ENCODE results near the gene PSMA7. TPM values are rescaled to one million over a fixed set of nuclear protein-coding genes. Genes with fewer than 3 reads are reported as not detected.

PSMA7 gene
- total and polyA plus RNA-seq, 4 donors: 109 to 342 (median 196) TPM

DNA sequence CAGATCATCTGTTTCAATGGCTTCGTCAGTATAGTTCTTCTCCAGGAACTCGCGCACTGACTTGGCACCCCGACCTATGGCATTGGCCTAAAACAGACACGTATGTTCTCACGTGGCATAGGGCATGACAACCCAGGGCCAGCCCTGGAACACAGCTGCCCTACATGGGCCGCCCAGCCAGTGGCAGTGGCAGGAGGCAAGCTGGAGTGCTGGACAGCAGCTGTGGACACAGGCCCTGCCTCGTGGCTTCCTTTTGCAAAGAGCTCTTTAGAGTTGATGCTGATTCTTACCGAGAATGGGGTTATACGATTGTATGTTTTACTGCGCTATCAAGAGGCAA, 5.0 kb downstream of the PSMA7 start:
- Histone ChIP-seq H3K4me1 (ENCODE audit: control insufficient read depth in 4 of 4, insufficient read depth in 4 of 4, low read length in 3 of 4) (peaks cover 9 to 42% (median 29%) of the 10 kb centered on the region in 4 donors), H3K9me3 (ENCODE audit: control insufficient read depth in 4 of 4, low read length in 3 of 4) (no peaks in the 10 kb centered on the region), H3K4me3 (ENCODE audit: low read depth in 1 of 3, low read length in 3 of 3) (no peak overlapping the region), H3K27ac (ENCODE audit: low read depth in 1 of 2, low read length in 2 of 2) (no peak overlapping the region), H3K27me3 (ENCODE audit: control insufficient read depth in 4 of 4, insufficient read depth in 4 of 4, low read length in 3 of 4) (no peaks in the 10 kb centered on the region), H3K9ac (ENCODE audit: low read depth in 1 of 2, low read length in 2 of 2) (no peak overlapping the region), H3K36me3 (ENCODE audit: control insufficient read depth in 4 of 4, insufficient read depth in 3 of 4, low read depth in 1 of 4, low read length in 3 of 4) (peaks cover 17 to 55% (median 45%) of the 10 kb centered on the region in 4 donors)
- no peak for DNase-seq (ENCODE audit: low spot score)
- TF ChIP-seq, protein P1, sequence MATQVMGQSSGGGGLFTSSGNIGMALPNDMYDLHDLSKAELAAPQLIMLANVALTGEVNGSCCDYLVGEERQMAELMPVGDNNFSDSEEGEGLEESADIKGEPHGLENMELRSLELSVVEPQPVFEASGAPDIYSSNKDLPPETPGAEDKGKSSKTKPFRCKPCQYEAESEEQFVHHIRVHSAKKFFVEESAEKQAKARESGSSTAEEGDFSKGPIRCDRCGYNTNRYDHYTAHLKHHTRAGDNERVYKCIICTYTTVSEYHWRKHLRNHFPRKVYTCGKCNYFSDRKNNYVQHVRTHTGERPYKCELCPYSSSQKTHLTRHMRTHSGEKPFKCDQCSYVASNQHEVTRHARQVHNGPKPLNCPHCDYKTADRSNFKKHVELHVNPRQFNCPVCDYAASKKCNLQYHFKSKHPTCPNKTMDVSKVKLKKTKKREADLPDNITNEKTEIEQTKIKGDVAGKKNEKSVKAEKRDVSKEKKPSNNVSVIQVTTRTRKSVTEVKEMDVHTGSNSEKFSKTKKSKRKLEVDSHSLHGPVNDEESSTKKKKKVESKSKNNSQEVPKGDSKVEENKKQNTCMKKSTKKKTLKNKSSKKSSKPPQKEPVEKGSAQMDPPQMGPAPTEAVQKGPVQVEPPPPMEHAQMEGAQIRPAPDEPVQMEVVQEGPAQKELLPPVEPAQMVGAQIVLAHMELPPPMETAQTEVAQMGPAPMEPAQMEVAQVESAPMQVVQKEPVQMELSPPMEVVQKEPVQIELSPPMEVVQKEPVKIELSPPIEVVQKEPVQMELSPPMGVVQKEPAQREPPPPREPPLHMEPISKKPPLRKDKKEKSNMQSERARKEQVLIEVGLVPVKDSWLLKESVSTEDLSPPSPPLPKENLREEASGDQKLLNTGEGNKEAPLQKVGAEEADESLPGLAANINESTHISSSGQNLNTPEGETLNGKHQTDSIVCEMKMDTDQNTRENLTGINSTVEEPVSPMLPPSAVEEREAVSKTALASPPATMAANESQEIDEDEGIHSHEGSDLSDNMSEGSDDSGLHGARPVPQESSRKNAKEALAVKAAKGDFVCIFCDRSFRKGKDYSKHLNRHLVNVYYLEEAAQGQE (IDR thresholded peaks at IDR 0.05): peak; percentile 47
- TF ChIP-seq EGR1 (IDR thresholded peaks at IDR 0.05; ENCODE audit: low read depth in 2 of 2): no peak
- 90% methylated on average over 11 of the region's 11 CpGs for WGBS

DNA sequence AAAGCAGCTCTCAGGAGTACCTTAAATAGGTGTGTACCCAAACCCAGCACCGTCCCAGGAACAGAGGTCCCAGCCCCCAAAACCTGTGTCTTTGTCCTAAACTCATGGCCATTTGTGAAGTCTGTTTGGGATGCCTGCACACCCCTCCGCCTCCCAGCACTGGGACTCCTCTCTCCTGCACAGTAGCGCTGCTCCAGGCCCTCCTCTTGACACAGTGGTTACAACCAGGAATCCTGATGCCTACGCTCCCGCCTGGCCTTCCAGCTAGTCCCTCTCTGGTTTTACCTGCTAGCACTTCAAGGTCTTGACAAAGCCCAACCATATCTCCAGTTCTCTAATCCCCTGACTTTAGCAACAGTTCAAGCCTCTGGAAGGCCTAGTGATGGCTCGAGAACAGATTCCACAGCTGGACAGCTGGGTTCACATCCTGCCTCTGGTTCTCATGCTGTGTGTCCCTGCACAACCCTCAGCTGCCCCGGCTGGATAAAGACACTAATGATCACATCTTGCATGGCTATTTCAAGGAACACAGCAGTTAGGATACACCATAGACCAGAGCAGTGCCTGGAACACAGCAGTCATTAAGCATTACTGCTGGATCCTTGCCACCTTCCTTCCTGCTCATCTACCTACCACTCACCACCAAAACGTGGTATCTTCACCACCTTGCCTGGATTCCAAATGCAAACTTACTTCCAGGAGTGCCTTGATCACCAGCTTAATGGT, 5.6 kb downstream of the PSMA7 start:
- no peaks in the 10 kb centered on the region for H3K27me3 ChIP-seq (ENCODE audit: control insufficient read depth in 4 of 4, insufficient read depth in 4 of 4, low read length in 3 of 4)
- no peak overlapping the region for H3K4me3 ChIP-seq (ENCODE audit: low read depth in 1 of 3, low read length in 3 of 3)
- H3K9me3 ChIP-seq (ENCODE audit: control insufficient read depth in 4 of 4, low read length in 3 of 4): no peaks in the 10 kb centered on the region
- H3K9ac ChIP-seq (ENCODE audit: low read depth in 1 of 2, low read length in 2 of 2): no peak overlapping the region
- no peak for DNase-seq (ENCODE audit: low spot score)
- TF ChIP-seq FOXA2 (IDR thresholded peaks at IDR 0.05) (no peak), RXRA (IDR thresholded peaks at IDR 0.05) (no peak), JUND (IDR thresholded peaks at IDR 0.05) (no peak), GABPA (IDR thresholded peaks at IDR 0.05 in 1 of 2, conservative IDR thresholded peaks at IDR 0.05 in 1 of 2) (no peak), HNF4A (conservative IDR thresholded peaks at IDR 0.05) (no peak), FOXA1 (IDR thresholded peaks at IDR 0.05) (no peak), EGR1 (IDR thresholded peaks at IDR 0.05; ENCODE audit: low read depth in 2 of 2) (no peak), SP1 (IDR thresholded peaks at IDR 0.05) (no peak), TAF1 (conservative IDR thresholded peaks at IDR 0.05) (no peak), RAD21 (IDR thresholded peaks at IDR 0.05) (no peak), YY1 (IDR thresholded peaks at IDR 0.05) (no peak), NR2F2 (IDR thresholded peaks at IDR 0.05) (no peak), HNF4G (IDR thresholded peaks at IDR 0.05) (no peak)
- TF ChIP-seq, protein P1 (IDR thresholded peaks at IDR 0.05): no peak
- TF ChIP-seq, protein P2, sequence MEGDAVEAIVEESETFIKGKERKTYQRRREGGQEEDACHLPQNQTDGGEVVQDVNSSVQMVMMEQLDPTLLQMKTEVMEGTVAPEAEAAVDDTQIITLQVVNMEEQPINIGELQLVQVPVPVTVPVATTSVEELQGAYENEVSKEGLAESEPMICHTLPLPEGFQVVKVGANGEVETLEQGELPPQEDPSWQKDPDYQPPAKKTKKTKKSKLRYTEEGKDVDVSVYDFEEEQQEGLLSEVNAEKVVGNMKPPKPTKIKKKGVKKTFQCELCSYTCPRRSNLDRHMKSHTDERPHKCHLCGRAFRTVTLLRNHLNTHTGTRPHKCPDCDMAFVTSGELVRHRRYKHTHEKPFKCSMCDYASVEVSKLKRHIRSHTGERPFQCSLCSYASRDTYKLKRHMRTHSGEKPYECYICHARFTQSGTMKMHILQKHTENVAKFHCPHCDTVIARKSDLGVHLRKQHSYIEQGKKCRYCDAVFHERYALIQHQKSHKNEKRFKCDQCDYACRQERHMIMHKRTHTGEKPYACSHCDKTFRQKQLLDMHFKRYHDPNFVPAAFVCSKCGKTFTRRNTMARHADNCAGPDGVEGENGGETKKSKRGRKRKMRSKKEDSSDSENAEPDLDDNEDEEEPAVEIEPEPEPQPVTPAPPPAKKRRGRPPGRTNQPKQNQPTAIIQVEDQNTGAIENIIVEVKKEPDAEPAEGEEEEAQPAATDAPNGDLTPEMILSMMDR (IDR thresholded peaks at IDR 0.05; ENCODE audit: low read depth, low read length, missing input control): no peak
- TF ChIP-seq, protein P3, sequence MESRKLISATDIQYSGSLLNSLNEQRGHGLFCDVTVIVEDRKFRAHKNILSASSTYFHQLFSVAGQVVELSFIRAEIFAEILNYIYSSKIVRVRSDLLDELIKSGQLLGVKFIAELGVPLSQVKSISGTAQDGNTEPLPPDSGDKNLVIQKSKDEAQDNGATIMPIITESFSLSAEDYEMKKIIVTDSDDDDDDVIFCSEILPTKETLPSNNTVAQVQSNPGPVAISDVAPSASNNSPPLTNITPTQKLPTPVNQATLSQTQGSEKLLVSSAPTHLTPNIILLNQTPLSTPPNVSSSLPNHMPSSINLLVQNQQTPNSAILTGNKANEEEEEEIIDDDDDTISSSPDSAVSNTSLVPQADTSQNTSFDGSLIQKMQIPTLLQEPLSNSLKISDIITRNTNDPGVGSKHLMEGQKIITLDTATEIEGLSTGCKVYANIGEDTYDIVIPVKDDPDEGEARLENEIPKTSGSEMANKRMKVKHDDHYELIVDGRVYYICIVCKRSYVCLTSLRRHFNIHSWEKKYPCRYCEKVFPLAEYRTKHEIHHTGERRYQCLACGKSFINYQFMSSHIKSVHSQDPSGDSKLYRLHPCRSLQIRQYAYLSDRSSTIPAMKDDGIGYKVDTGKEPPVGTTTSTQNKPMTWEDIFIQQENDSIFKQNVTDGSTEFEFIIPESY (IDR thresholded peaks at IDR 0.05): no peak
- TF ChIP-seq, protein P4, sequence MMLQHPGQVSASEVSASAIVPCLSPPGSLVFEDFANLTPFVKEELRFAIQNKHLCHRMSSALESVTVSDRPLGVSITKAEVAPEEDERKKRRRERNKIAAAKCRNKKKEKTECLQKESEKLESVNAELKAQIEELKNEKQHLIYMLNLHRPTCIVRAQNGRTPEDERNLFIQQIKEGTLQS (IDR thresholded peaks at IDR 0.05): no peak
- TF ChIP-seq, protein P5, sequence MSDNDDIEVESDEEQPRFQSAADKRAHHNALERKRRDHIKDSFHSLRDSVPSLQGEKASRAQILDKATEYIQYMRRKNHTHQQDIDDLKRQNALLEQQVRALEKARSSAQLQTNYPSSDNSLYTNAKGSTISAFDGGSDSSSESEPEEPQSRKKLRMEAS (IDR thresholded peaks at IDR 0.05): no peak
- peaks cover 9 to 42% (median 29%) of the 10 kb centered on the region in 4 donors for H3K4me1 ChIP-seq (ENCODE audit: control insufficient read depth in 4 of 4, insufficient read depth in 4 of 4, low read length in 3 of 4)
- H3K27ac ChIP-seq (ENCODE audit: low read depth in 1 of 2, low read length in 2 of 2): no peak overlapping the region
- peaks cover 17 to 59% (median 46%) of the 10 kb centered on the region in 4 donors for H3K36me3 ChIP-seq (ENCODE audit: control insufficient read depth in 4 of 4, insufficient read depth in 3 of 4, low read depth in 1 of 4, low read length in 3 of 4)
- WGBS: 79% methylated on average over 8 of the region's 8 CpGs

All from liver (tissue), 9 donors.